GM12878 (cell line): ENCODE measurements around the gene BACE1-AS. TPM values are rescaled to one million over a fixed set of nuclear protein-coding genes. Genes with fewer than 3 reads are reported as not detected.

Experiments used
- ATAC-seq: fragments of 200-7000 bp; cut with Tn5 transposase; 3 replicates; pipeline ENCODE4 v1.9.1; 2020; ENCODE audit warnings: mild to moderate bottlenecking, moderate library complexity
- BruUV-seq: library from RNA; stranded (reverse); fragments of 400-500 nt; replicated peaks from 2 replicates; lab custom pipeline; 2021; lab: Mats Ljungman, UMichigan
- CTCF ChIA-PET: fragments of 300-600 bp; sonication (Branson Sonifier 250); formaldehyde crosslinking; extraction: SDS; loops from one replicate; lab custom pipeline; 2021; ENCODE audit warnings: inconsistent platforms; lab: Yijun Ruan, JAX
- POLR2A ChIA-PET: fragments of 350-600 bp; formaldehyde crosslinking; extraction: SDS; loops from one replicate; lab custom pipeline; 2021; ENCODE audit warnings: inconsistent platforms; lab: Charles Lee
- RAD21 ChIA-PET: fragments of 300-600 bp; sonication (Branson Sonifier 250); formaldehyde crosslinking; loops from one replicate; lab custom pipeline; 2023; ENCODE audit warnings: antibody characterized with exemption; ENCODE audit not compliant: unreplicated experiment; lab: Charles Lee
- SMC1A ChIA-PET: fragments of 300-600 bp; sonication (Branson Sonifier 250); formaldehyde crosslinking; loops from one replicate; lab custom pipeline; 2023; ENCODE audit not compliant: unreplicated experiment, uncharacterized antibody; lab: Charles Lee
- DNase-seq: peaks from one replicate; pipeline ENCODE4 v3.0.0-alpha.2; 2011; ENCODE audit warnings: low read depth, low spot score
- FAIRE-seq: peaks from 3 replicates; lab custom pipeline; 2011; peaks lifted over from hg19 to GRCh38; lab: Jason Lieb, UNC
- H2AFZ ChIP-seq: 2 replicates; pipeline ENCODE4 v1.6.0; 2011; ENCODE audit warnings: low read depth, low read length, control low read depth; ENCODE audit not compliant: control insufficient read depth
- H3K27ac ChIP-seq: 2 replicates; pipeline ENCODE4 v1.5.1; 2011; ENCODE audit warnings: control low read depth; ENCODE audit not compliant: control insufficient read depth, insufficient read depth
- H3K27me3 ChIP-seq, 2 experiments: replicated peaks in 1 of 2; 2 replicates each; pipeline versions ENCODE4 v1.6.0 to v1.6.1; 2011; ENCODE audit warnings: low read length in 1 of 2; ENCODE audit not compliant: control insufficient read depth in 2 of 2, insufficient read depth in 2 of 2
- H3K36me3 ChIP-seq, 2 experiments: 2 replicates each; pipeline ENCODE4 v1.5.1; 2011; ENCODE audit warnings: low read length in 1 of 2; ENCODE audit not compliant: control insufficient read depth in 2 of 2, insufficient read depth in 2 of 2
- H3K4me1 ChIP-seq: 2 replicates; pipeline ENCODE4 v1.6.1; 2011; ENCODE audit warnings: mild to moderate bottlenecking, low read length, moderate library complexity, mixed read lengths; ENCODE audit not compliant: control insufficient read depth, insufficient read depth
- H3K4me2 ChIP-seq: 2 replicates; pipeline ENCODE4 v1.6.0; 2011; ENCODE audit warnings: control low read depth; ENCODE audit not compliant: control insufficient read depth, insufficient read depth
- H3K4me3 ChIP-seq: fragments of 200-600 bp; sonication (generic); 2 replicates; pipeline ENCODE4 v1.5.1; 2016
- H3K79me2 ChIP-seq: 2 replicates; pipeline ENCODE4 v1.6.0; 2011; ENCODE audit warnings: low read length; ENCODE audit not compliant: control insufficient read depth, insufficient read depth
- H3K9ac ChIP-seq: 2 replicates; pipeline ENCODE4 v1.8.0; 2011; ENCODE audit warnings: low read length, control low read depth, mixed read lengths; ENCODE audit not compliant: control insufficient read depth, insufficient read depth
- H3K9me3 ChIP-seq: replicated peaks from 3 replicates; pipeline ENCODE4 v1.5.1; 2011; ENCODE audit warnings: mild to moderate bottlenecking, low read length; ENCODE audit not compliant: control insufficient read depth, insufficient read depth
- H4K20me1 ChIP-seq: 2 replicates; pipeline ENCODE4 v1.6.0; 2011; ENCODE audit not compliant: control insufficient read depth, insufficient read depth
- NFIC ChIP-seq: IDR thresholded peaks from 2 replicates; pipeline ENCODE4 v1.6.1; 2012; ENCODE audit warnings: low read depth, mild to moderate bottlenecking, inconsistent platforms, low read length, moderate library complexity
- NFYB ChIP-seq: IDR thresholded peaks from 2 replicates; pipeline ENCODE4 v1.6.1; 2011; ENCODE audit warnings: low read depth, mild to moderate bottlenecking, low read length, improper control_type of control experiment, moderate library complexity; ENCODE audit not compliant: insufficient read depth
- STAT3 ChIP-seq: IDR thresholded peaks from 2 replicates; pipeline ENCODE4 v1.6.1; 2011; ENCODE audit warnings: low read depth, low read length, improper control_type of control experiment
- TCF7 ChIP-seq: IDR thresholded peaks from 2 replicates; pipeline ENCODE4 v1.6.1; 2014; ENCODE audit warnings: antibody characterized with exemption, borderline replicate concordance
- whole genome bisulfite sequencing: methylation state at CpG from one replicate; pipeline ENCODE4 v1.1.6; 2016; ENCODE audit warnings: low lambda C conversion rate; ENCODE audit not compliant: insufficient replicate concordance, insufficient coverage; ENCODE audit errors: missing lambda C conversion rate; 5-methylcytosine and 5-hydroxymethylcytosine counted together
- in situ Hi-C: fragments of 300-500 bp; cut with MboI; formaldehyde crosslinking; loops from 9 replicates; pipeline ENCODE4 v1.14.3; 2018; ENCODE audit warnings: mixed read lengths
- intact Hi-C: fragments of 100-400 bp; cut with micrococcal nuclease; formaldehyde crosslinking; loops from one replicate; pipeline ENCODE4 v1.14.2; 2022; ENCODE audit not compliant: unreplicated experiment
- polyA plus RNA-seq, 11 experiments: library from polyadenylated mRNA; depleted of rRNA in 4 of 11; unstranded in 6 of 11; stranded (reverse) in 5 of 11; fragments of >200 nt; fragmentation: Nextera tagmentation in 4 of 11; fragmentation: Illumina TruSeq in 1 of 11; extraction: Ambion mirVana in 4 of 11; extraction: Trizol in 1 of 11; gene quantifications; 1 replicate in 1 of 11; 2 replicates in 10 of 11; pipeline versions ENCODE4 v1.2.1 to v1.2.3, GENCODE V29; 2011 to 2016; ENCODE audit warnings: inconsistent platforms in 2 of 11, missing spikeins in 2 of 11, low read depth in 1 of 11
- total RNA-seq, 4 experiments: library from RNA; depleted of rRNA in 3 of 4; stranded (reverse); fragments of >200 nt in 3 of 4; fragmentation: Illumina TruSeq in 1 of 4; extraction: Trizol in 1 of 4; gene quantifications; 2 replicates each; pipeline versions ENCODE4 v1.2.1 to v1.2.3, GENCODE V29; 2013 to 2021
- TF ChIP-seq, protein P1 (sequence below): fragments of 450-650 bp; conservative IDR thresholded peaks from 2 replicates; pipeline ENCODE4 v1.6.1; 2017; ENCODE audit warnings: mild to moderate bottlenecking, moderate library complexity
- TF ChIP-seq, protein P2 (sequence below): fragments of 150-350 bp; IDR thresholded peaks from 2 replicates; pipeline ENCODE4 v1.6.1; 2016; ENCODE audit warnings: low read depth, low read length

Gene BACE1-AS
- total and polyA plus RNA-seq, 10 of the 15 experiments (the other 5 are each of a cell fraction or from before 2014, with no cell fraction given) = 2.0 to 6.7 (median 3.9) TPM

DNA sequence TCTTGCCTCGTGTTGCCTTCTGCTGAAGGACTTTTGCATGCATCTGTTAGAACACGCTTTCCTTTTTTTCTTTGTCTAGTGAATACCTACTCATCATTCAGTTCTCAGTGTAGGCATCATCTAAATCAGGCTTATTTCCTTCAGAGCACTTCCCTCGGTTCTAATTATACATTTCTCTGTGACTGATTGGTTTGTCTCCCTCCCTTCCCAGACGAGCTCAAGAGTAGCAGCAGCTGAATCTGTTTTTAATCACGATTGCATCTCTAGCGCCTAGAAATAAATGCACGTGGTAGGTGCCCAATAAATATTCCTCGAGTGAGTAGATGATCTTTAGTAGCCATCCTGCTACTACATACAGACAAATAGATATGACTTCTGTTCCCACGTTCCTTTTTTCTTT is 42.8 kb downstream of the BACE1-AS start:
- FAIRE-seq = no peak
- CTCF ChIA-PET = no interaction called here

More for the DNA sequence above, 42.8 kb downstream of the BACE1-AS start:
- Histone ChIP-seq H3K4me2 (no peak overlapping the region), H3K9ac (no peak overlapping the region), H2AFZ (no peak overlapping the region), H3K27me3 (no peaks in the 10 kb centered on the region), H3K36me3 (no peaks in the 10 kb centered on the region; a peak in 1 of 4 replicates), H3K4me3 (no peak overlapping the region), H3K27ac (no peak overlapping the region)
- BruUV-seq = no TSS peak
- WGBS = 95% methylated on average over 9 of the region's 9 CpGs
- in situ Hi-C loops (no loop called here), intact Hi-C loops (no loop called here)
- TF ChIP-seq, protein P1, sequence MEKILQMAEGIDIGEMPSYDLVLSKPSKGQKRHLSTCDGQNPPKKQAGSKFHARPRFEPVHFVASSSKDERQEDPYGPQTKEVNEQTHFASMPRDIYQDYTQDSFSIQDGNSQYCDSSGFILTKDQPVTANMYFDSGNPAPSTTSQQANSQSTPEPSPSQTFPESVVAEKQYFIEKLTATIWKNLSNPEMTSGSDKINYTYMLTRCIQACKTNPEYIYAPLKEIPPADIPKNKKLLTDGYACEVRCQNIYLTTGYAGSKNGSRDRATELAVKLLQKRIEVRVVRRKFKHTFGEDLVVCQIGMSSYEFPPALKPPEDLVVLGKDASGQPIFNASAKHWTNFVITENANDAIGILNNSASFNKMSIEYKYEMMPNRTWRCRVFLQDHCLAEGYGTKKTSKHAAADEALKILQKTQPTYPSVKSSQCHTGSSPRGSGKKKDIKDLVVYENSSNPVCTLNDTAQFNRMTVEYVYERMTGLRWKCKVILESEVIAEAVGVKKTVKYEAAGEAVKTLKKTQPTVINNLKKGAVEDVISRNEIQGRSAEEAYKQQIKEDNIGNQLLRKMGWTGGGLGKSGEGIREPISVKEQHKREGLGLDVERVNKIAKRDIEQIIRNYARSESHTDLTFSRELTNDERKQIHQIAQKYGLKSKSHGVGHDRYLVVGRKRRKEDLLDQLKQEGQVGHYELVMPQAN = no peak
- TF ChIP-seq NFYB (no peak), NFIC (no peak), STAT3 (no peak), TCF7 (no peak)
- TF ChIP-seq, protein P2, sequence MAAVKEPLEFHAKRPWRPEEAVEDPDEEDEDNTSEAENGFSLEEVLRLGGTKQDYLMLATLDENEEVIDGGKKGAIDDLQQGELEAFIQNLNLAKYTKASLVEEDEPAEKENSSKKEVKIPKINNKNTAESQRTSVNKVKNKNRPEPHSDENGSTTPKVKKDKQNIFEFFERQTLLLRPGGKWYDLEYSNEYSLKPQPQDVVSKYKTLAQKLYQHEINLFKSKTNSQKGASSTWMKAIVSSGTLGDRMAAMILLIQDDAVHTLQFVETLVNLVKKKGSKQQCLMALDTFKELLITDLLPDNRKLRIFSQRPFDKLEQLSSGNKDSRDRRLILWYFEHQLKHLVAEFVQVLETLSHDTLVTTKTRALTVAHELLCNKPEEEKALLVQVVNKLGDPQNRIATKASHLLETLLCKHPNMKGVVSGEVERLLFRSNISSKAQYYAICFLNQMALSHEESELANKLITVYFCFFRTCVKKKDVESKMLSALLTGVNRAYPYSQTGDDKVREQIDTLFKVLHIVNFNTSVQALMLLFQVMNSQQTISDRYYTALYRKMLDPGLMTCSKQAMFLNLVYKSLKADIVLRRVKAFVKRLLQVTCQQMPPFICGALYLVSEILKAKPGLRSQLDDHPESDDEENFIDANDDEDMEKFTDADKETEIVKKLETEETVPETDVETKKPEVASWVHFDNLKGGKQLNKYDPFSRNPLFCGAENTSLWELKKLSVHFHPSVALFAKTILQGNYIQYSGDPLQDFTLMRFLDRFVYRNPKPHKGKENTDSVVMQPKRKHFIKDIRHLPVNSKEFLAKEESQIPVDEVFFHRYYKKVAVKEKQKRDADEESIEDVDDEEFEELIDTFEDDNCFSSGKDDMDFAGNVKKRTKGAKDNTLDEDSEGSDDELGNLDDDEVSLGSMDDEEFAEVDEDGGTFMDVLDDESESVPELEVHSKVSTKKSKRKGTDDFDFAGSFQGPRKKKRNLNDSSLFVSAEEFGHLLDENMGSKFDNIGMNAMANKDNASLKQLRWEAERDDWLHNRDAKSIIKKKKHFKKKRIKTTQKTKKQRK = no peak
- TF ChIP-seq, all 136 proteins: peak for 0
- no peak for DNase-seq
- H3K4me1 ChIP-seq = no peaks in the 10 kb centered on the region; the same call in 1 of the 2 replicates
- no peaks in the 10 kb centered on the region for H3K9me3 ChIP-seq
- SMC1A ChIA-PET = no interaction called here
- H3K79me2 ChIP-seq = peaks cover 2% of the 10 kb centered on the region; the same call in 1 of the 2 replicates
- RAD21 ChIA-PET = interaction anchor here (0.6 kb wide), 1 partner anchor 54 kb away, joined by 4 read pairs; no protein-coding TSS in a partner anchor
- POLR2A ChIA-PET = no interaction called here
- H4K20me1 ChIP-seq = no peaks in the 10 kb centered on the region
- no peak for ATAC-seq
